ENCODE measurements around the gene ARHGAP15.

GRCh38 chr2:143471550-143471949, 342.3 kb downstream of the ARHGAP15 start:
- TF ChIP-seq CTCF (IDR thresholded peaks at IDR 0.05): no peak
- no peak for TF ChIP-seq POLR2A (IDR thresholded peaks at IDR 0.05)
